GM12872 (cell line): Measurements from ENCODE around the gene TPD52L2.

Source experiments
- TF ChIP-seq, protein P1 (sequence below): IDR thresholded peaks from 3 replicates; pipeline ENCODE4 v1.5.1; 2011; ENCODE audit warnings: low read depth, mild to moderate bottlenecking, low read length, moderate library complexity; ENCODE audit not compliant: insufficient read depth

The TPD52L2 gene

GRCh38 chr20:63825331-63826118, 39.5 kb upstream of the TPD52L2 start:
- TF ChIP-seq, protein P1, sequence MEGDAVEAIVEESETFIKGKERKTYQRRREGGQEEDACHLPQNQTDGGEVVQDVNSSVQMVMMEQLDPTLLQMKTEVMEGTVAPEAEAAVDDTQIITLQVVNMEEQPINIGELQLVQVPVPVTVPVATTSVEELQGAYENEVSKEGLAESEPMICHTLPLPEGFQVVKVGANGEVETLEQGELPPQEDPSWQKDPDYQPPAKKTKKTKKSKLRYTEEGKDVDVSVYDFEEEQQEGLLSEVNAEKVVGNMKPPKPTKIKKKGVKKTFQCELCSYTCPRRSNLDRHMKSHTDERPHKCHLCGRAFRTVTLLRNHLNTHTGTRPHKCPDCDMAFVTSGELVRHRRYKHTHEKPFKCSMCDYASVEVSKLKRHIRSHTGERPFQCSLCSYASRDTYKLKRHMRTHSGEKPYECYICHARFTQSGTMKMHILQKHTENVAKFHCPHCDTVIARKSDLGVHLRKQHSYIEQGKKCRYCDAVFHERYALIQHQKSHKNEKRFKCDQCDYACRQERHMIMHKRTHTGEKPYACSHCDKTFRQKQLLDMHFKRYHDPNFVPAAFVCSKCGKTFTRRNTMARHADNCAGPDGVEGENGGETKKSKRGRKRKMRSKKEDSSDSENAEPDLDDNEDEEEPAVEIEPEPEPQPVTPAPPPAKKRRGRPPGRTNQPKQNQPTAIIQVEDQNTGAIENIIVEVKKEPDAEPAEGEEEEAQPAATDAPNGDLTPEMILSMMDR, result no peak

- TF ChIP-seq, protein P1, result no peak
Measured at GRCh38 chr20:63826753-63827152, 38.3 kb upstream of the TPD52L2 start.

- TF ChIP-seq, protein P1, result no peak
Measured at GRCh38 chr20:63828124-63828523, 36.9 kb upstream of the TPD52L2 start.

DNA sequence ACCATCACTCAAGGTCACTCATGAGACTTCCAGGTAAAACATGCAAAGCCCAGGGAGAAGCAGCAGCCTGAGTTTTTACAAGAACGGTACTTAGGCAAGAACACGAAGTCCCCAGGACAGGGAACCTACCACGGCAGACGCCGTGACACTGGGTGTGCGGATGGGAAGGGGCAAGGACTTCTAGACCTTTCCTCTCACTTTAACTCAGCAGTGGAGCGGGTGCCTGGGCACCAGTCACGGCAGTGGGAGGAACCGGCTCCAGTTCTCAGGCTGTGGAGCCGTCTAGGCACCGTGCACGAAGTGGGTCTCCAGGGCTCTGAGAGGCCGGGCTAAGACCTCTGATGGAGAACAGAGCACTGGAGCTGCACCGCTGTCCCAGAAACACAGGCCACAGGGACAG, 36.5 kb upstream of the TPD52L2 start:
- TF ChIP-seq, protein P1, result no peak

GRCh38 chr20:63828951-63829350, 36.1 kb upstream of the TPD52L2 start:
- TF ChIP-seq, protein P1, result no peak

- TF ChIP-seq, protein P1, result no peak
Measured at GRCh38 chr20:63829603-63829944, 35.5 kb upstream of the TPD52L2 start.

GRCh38 chr20:63829945-63830835, 34.9 kb upstream of the TPD52L2 start:
- TF ChIP-seq, protein P1, result no peak
